IMR-90 (cell line): ENCODE measurements around the gene ZMIZ2. TPM values are rescaled to one million over a fixed set of nuclear protein-coding genes. Genes with fewer than 3 reads are reported as not detected.

ENCODE experiments used
- ATAC-seq: fragments of 200-7000 bp; cut with Tn5 transposase; 2 replicates; pipeline ENCODE4 v1.9.1; 2020; ENCODE audit warnings: low read depth, mild to moderate bottlenecking, moderate library complexity
- BruUV-seq: library from RNA; stranded (reverse); fragments of 400-500 nt; replicated peaks from 2 replicates; lab custom pipeline; 2021; lab: Mats Ljungman, UMichigan
- CTCF ChIA-PET: fragments of 300-600 bp; formaldehyde crosslinking; extraction: SDS; loops from one replicate; lab custom pipeline; 2021; ENCODE audit warnings: antibody characterized with exemption; lab: Yijun Ruan, JAX
- POLR2A ChIA-PET: fragments of 300-600 bp; sonication (Branson Sonifier 250); formaldehyde crosslinking; loops from one replicate; lab custom pipeline; 2022; ENCODE audit warnings: antibody characterized with exemption; ENCODE audit not compliant: unreplicated experiment; lab: Charles Lee
- DNase-seq: peaks from one replicate; pipeline ENCODE4 v3.0.0; 2013
- H2AFZ ChIP-seq: replicated peaks from 2 replicates; pipeline ENCODE3; 2013; ENCODE audit warnings: low read length, mild to moderate bottlenecking; ENCODE audit not compliant: poor library complexity
- H2AK5ac ChIP-seq: 2 replicates; pipeline ENCODE4 v1.6.1; 2013; ENCODE audit warnings: low read depth, low read length, inconsistent platforms
- H2AK9ac ChIP-seq: replicated peaks from 2 replicates; pipeline ENCODE3; 2013; ENCODE audit warnings: mild to moderate bottlenecking, low read depth, low read length, moderate library complexity; ENCODE audit not compliant: poor library complexity
- H2BK120ac ChIP-seq: 2 replicates; pipeline ENCODE4 v1.6.1; 2013; ENCODE audit warnings: low read depth, low read length, inconsistent platforms
- H2BK15ac ChIP-seq: 3 replicates; pipeline ENCODE4 v1.6.1; 2013; ENCODE audit warnings: low read depth, low read length, inconsistent platforms
- H2BK20ac ChIP-seq: 2 replicates; pipeline ENCODE4 v1.6.1; 2013; ENCODE audit warnings: low read depth, mild to moderate bottlenecking, inconsistent platforms, low read length, moderate library complexity
- H2BK5ac ChIP-seq: 2 replicates; pipeline ENCODE4 v1.6.1; 2013; ENCODE audit warnings: mild to moderate bottlenecking, low read depth, low read length, inconsistent platforms; ENCODE audit not compliant: poor library complexity, severe bottlenecking
- H3K14ac ChIP-seq: replicated peaks from 2 replicates; pipeline ENCODE4 v1.6.1; 2013; ENCODE audit warnings: low read depth, low read length, inconsistent platforms
- H3K18ac ChIP-seq: 2 replicates; pipeline ENCODE4 v1.6.1; 2013; ENCODE audit warnings: low read depth, low read length, control low read depth
- H3K23ac ChIP-seq: 2 replicates; pipeline ENCODE4 v1.6.1; 2013; ENCODE audit warnings: low read depth, low read length, inconsistent platforms
- H3K27ac ChIP-seq: 2 replicates; pipeline ENCODE4 v1.5.1; 2013; ENCODE audit warnings: mild to moderate bottlenecking, control low read depth, low read length; ENCODE audit not compliant: insufficient read depth
- H3K27me3 ChIP-seq: 2 replicates; pipeline ENCODE4 v1.6.1; 2013; ENCODE audit warnings: low read length; ENCODE audit not compliant: control insufficient read depth, insufficient read depth
- H3K36me3 ChIP-seq: 2 replicates; pipeline ENCODE4 v1.6.1; 2013; ENCODE audit warnings: low read length, mixed read lengths; ENCODE audit not compliant: control insufficient read depth, insufficient read depth
- H3K4ac ChIP-seq: 2 replicates; pipeline ENCODE4 v1.6.1; 2013; ENCODE audit warnings: low read depth, low read length, inconsistent platforms
- H3K4me1 ChIP-seq: 2 replicates; pipeline ENCODE4 v1.6.1; 2013; ENCODE audit warnings: low read length, mixed read lengths; ENCODE audit not compliant: control insufficient read depth, insufficient read depth
- H3K4me2 ChIP-seq: 2 replicates; pipeline ENCODE4 v1.6.1; 2013; ENCODE audit warnings: low read depth, mild to moderate bottlenecking, control low read depth, low read length, moderate library complexity
- H3K4me3 ChIP-seq: 2 replicates; pipeline ENCODE4 v1.5.1; 2013; ENCODE audit warnings: low read depth, mild to moderate bottlenecking, control low read depth, low read length, moderate library complexity; ENCODE audit not compliant: insufficient read depth
- H3K56ac ChIP-seq: 2 replicates; pipeline ENCODE4 v1.6.1; 2013; ENCODE audit warnings: low read length, inconsistent platforms; ENCODE audit not compliant: insufficient read depth; ENCODE audit errors: extremely low read depth
- H3K79me1 ChIP-seq, 2 experiments: 2 replicates each; pipeline ENCODE4 v1.6.1; 2013; ENCODE audit warnings: low read length in 2 of 2, inconsistent platforms in 1 of 2, low read depth in 1 of 2
- H3K9ac ChIP-seq: 2 replicates; pipeline ENCODE4 v1.6.1; 2013; ENCODE audit warnings: low read depth, low read length, control low read depth
- H3K9me1 ChIP-seq: 2 replicates; pipeline ENCODE4 v1.6.1; 2013; ENCODE audit warnings: low read length, inconsistent platforms; ENCODE audit not compliant: insufficient read depth
- H3K9me3 ChIP-seq: 2 replicates; pipeline ENCODE4 v1.6.1; 2013; ENCODE audit warnings: low read length; ENCODE audit not compliant: control insufficient read depth, insufficient read depth
- H4K20me1 ChIP-seq: 2 replicates; pipeline ENCODE4 v1.6.1; 2013; ENCODE audit warnings: low read length, inconsistent platforms; ENCODE audit not compliant: insufficient read depth
- H4K5ac ChIP-seq: 2 replicates; pipeline ENCODE4 v1.6.1; 2013; ENCODE audit warnings: mild to moderate bottlenecking, low read depth, low read length, control low read depth
- H4K8ac ChIP-seq, 2 experiments: 2 replicates each; pipeline ENCODE4 v1.6.1; 2013; ENCODE audit warnings: low read depth in 2 of 2, low read length in 2 of 2, control low read depth in 1 of 2, inconsistent platforms in 1 of 2
- H4K91ac ChIP-seq: 2 replicates; pipeline ENCODE4 v1.6.1; 2013; ENCODE audit warnings: low read depth, low read length, inconsistent platforms; ENCODE audit not compliant: insufficient read depth
- CEBPB ChIP-seq: IDR thresholded peaks from 2 replicates; pipeline ENCODE4 v1.6.1; 2012; ENCODE audit warnings: low read depth, low read length, improper control_type of control experiment
- CHD1 ChIP-seq: IDR thresholded peaks from 2 replicates; pipeline ENCODE4 v1.6.1; 2012; ENCODE audit warnings: low read depth, low read length, improper control_type of control experiment
- CTCF ChIP-seq: conservative IDR thresholded peaks from 2 replicates; pipeline ENCODE4 v1.5.1; 2012; ENCODE audit warnings: mild to moderate bottlenecking, low read depth, low read length, improper control_type of control experiment
- ELK1 ChIP-seq: fragments of 150-350 bp; IDR thresholded peaks from 2 replicates; pipeline ENCODE4 v1.6.1; 2016; ENCODE audit warnings: low read depth, mild to moderate bottlenecking, low read length, moderate library complexity, borderline replicate concordance
- MXI1 ChIP-seq: IDR thresholded peaks from 2 replicates; pipeline ENCODE4 v1.6.1; 2012; ENCODE audit warnings: low read depth, mild to moderate bottlenecking, low read length, moderate library complexity, borderline replicate concordance
- RAD21 ChIP-seq: IDR thresholded peaks from 2 replicates; pipeline ENCODE4 v1.6.1; 2012; ENCODE audit warnings: low read length, improper control_type of control experiment
- RCOR1 ChIP-seq: IDR thresholded peaks from 2 replicates; pipeline ENCODE4 v1.6.1; 2012; ENCODE audit warnings: mild to moderate bottlenecking, low read length, improper control_type of control experiment; ENCODE audit not compliant: insufficient replicate concordance
- SMC3 ChIP-seq: fragments of 150-350 bp; IDR thresholded peaks from 2 replicates; pipeline ENCODE4 v1.6.1; 2016; ENCODE audit warnings: low read depth, mild to moderate bottlenecking, antibody characterized with exemption, low read length, moderate library complexity
- WGBS, 2 experiments: methylation state at CpG; one replicate each; pipeline versions ENCODE4 v1.1.5 to v1.1.7; 2013; ENCODE audit warnings: missing lambda C conversion rate in 2 of 2; ENCODE audit not compliant: insufficient read length in 1 of 2; ENCODE audit errors: extremely low coverage in 2 of 2; 5-methylcytosine and 5-hydroxymethylcytosine counted together
- dilution Hi-C: fragments of 300-500 bp; cut with HindIII; formaldehyde crosslinking; loops from one replicate; pipeline ENCODE4 v1.14.3; 2018; ENCODE audit warnings: low sequenced_read_pairs; ENCODE audit not compliant: unreplicated experiment
- in situ Hi-C: fragments of 300-500 bp; cut with MboI; formaldehyde crosslinking; loops from 3 replicates; pipeline ENCODE4 v1.14.3; 2019; ENCODE audit warnings: low sequenced_read_pairs, inconsistent platforms, mixed read lengths
- intact Hi-C: fragments of 100-400 bp; cut with micrococcal nuclease; formaldehyde crosslinking; loops from 2 replicates; pipeline ENCODE4 v1.10.0; 2022
- polyA plus RNA-seq, 3 experiments: library from polyadenylated mRNA; depleted of rRNA; stranded (reverse); fragments of >200 nt; gene quantifications; 2 replicates each; pipeline ENCODE4 v1.2.3, GENCODE V29; 2012; ENCODE audit warnings: low replicate concordance in 1 of 3
- total RNA-seq: library from RNA; depleted of rRNA; stranded (reverse); fragments of >200 nt; gene quantifications from 2 replicates; pipeline ENCODE4 v1.2.3, GENCODE V29; 2012

The ZMIZ2 gene
- total and polyA plus RNA-seq, 2 of the 4 experiments (the other 2 are of a cell fraction), result 3.0 to 24.0 TPM

- H4K8ac ChIP-seq, result no peak overlapping the region
- peaks cover 11% of the 10 kb centered on the region for H3K9me1 ChIP-seq
- WGBS, 2 experiments, result 82% methylated on average over 2 of the region's 7 CpGs; no CpG with 5 or more reads in 1 of the 2 experiments
- H3K14ac ChIP-seq, result no peak overlapping the region
- no peak overlapping the region for H3K27ac ChIP-seq
- dilution Hi-C loops, result no loop called here
- H3K27me3 ChIP-seq, result no peaks in the 10 kb centered on the region
- H2BK5ac ChIP-seq, result no peak overlapping the region
- no peak overlapping the region for H3K9ac ChIP-seq
- no peak for TF ChIP-seq CEBPB
- TF ChIP-seq MXI1, result no peak
- no peak for TF ChIP-seq CTCF
- no peak for TF ChIP-seq RCOR1
- no peak for TF ChIP-seq RAD21
- TF ChIP-seq SMC3, result no peak
- no peak for TF ChIP-seq ELK1
- no peak for TF ChIP-seq CHD1
- no peak overlapping the region for H2BK120ac ChIP-seq
- H3K79me1 ChIP-seq, result no peaks in the 10 kb centered on the region
- intact Hi-C loops, result no loop called here
- peaks cover 9% of the 10 kb centered on the region; the same call in 1 of the 2 replicates for H3K36me3 ChIP-seq
- H3K4me3 ChIP-seq, result no peak overlapping the region
- no peak for DNase-seq
- H4K91ac ChIP-seq, result no peak overlapping the region
- H3K9me3 ChIP-seq, result no peaks in the 10 kb centered on the region
- no peak overlapping the region for H2BK15ac ChIP-seq
- in situ Hi-C loops, result no loop called here
- no peak overlapping the region for H3K4me2 ChIP-seq
- no TSS peak for BruUV-seq
- POLR2A ChIA-PET, result no interaction called here
- peak overlapping the region; percentile 14; the same call in 1 of the 2 replicates for H3K23ac ChIP-seq
- CTCF ChIA-PET, result no interaction called here
- H4K20me1 ChIP-seq, result no peaks in the 10 kb centered on the region
- no peak overlapping the region for H3K4ac ChIP-seq
- no peak overlapping the region for H3K56ac ChIP-seq
- H4K5ac ChIP-seq, result no peak overlapping the region
- H2AFZ ChIP-seq, result no peak overlapping the region
- no peak overlapping the region for H2AK5ac ChIP-seq
- H2AK9ac ChIP-seq, result no peak overlapping the region
- no peak for ATAC-seq
- peaks cover 3% of the 10 kb centered on the region for H3K4me1 ChIP-seq
- no peak overlapping the region for H2BK20ac ChIP-seq
- H3K18ac ChIP-seq, result no peak overlapping the region
Observed at GRCh38 chr7:44713680-44714335, 34.8 kb upstream of the ZMIZ2 start.
